ENCODE data around the gene RILPL1.

DNA sequence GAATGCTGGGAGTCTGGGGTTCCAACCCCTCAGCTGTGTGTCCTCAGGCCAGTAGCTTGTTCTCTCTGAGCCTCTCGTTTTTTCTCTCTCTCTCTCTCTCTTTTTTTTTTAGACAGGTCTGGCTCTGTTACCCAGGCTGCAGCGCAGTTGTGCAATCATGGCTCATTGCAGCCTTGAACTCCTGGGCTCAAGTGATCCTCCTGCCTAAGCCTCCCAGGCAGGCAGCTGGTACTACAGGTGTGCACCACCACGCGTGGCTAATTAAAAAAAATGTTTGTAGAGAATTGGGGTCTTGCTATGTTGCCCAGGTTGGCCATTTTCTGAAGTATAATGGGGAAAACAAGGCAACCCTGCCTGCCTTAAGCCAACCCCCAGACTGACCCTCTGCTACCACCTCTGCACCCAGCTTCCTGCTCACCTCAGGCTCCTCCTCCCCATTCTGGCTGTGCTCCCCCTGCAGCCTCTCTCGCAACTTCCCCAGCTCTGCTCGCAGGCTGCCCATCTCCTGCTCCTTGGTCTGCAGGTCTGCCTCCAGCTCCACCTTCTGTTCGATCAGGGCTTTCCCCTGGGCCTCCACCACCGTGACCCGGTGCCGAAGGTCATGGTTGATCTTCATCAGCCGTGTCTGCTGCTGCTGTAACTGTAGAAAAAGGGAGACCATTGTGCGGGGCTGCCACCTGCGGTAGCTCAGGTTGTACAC lies 35.2 kb downstream of the RILPL1 start:
- TF ChIP-seq, protein P1, sequence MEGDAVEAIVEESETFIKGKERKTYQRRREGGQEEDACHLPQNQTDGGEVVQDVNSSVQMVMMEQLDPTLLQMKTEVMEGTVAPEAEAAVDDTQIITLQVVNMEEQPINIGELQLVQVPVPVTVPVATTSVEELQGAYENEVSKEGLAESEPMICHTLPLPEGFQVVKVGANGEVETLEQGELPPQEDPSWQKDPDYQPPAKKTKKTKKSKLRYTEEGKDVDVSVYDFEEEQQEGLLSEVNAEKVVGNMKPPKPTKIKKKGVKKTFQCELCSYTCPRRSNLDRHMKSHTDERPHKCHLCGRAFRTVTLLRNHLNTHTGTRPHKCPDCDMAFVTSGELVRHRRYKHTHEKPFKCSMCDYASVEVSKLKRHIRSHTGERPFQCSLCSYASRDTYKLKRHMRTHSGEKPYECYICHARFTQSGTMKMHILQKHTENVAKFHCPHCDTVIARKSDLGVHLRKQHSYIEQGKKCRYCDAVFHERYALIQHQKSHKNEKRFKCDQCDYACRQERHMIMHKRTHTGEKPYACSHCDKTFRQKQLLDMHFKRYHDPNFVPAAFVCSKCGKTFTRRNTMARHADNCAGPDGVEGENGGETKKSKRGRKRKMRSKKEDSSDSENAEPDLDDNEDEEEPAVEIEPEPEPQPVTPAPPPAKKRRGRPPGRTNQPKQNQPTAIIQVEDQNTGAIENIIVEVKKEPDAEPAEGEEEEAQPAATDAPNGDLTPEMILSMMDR (IDR thresholded peaks at IDR 0.05) = no peak
- no peak for TF ChIP-seq ZFX (IDR thresholded peaks at IDR 0.05; ENCODE audit: borderline replicate concordance)
